ENCODE results near the gene ACSF2. TPM values are rescaled to one million over a fixed set of nuclear protein-coding genes. Genes with fewer than 3 reads are reported as not detected.

Gene ACSF2
- total and polyA plus RNA-seq, 2 donors (not counting 3 experiments of a cell fraction or from before 2014, with no cell fraction given), result 33.2 to 37.2 TPM

GRCh38 chr17:50426472-50426782, 409 bp downstream of the ACSF2 start:
- intact Hi-C loops (cut with micrococcal nuclease), result loop anchor here (2.0 kb wide), 2 partner anchors 30 to 52 kb away; partner anchors contain the start of genes LRRC59 and RSAD1
- Histone ChIP-seq H2AFZ (ENCODE audit: low read depth, low read length) (peak overlapping the region; percentile 44), H3K9me3 (replicated peaks; ENCODE audit: control insufficient read depth, insufficient read depth, low read length) (no peaks in the 10 kb centered on the region), H3K27ac (ENCODE audit: insufficient read depth, low read depth, low read length) (no peak overlapping the region), H3K4me2 (ENCODE audit: insufficient read depth, low read length) (peak overlapping the region; percentile 32), H3K79me2 (ENCODE audit: control insufficient read depth, insufficient read depth, low read length) (no peaks in the 10 kb centered on the region), H4K20me1 (replicated peaks; ENCODE audit: control insufficient read depth, extremely low read depth, insufficient read depth, low read length) (no peaks in the 10 kb centered on the region), H3K9me1 (replicated peaks; ENCODE audit: control insufficient read depth, extremely low read depth, insufficient read depth, low read length) (no peaks in the 10 kb centered on the region), H3K9ac (replicated peaks; ENCODE audit: extremely low read depth, insufficient read depth, low read length) (no peak overlapping the region), H3K36me3 (ENCODE audit: control insufficient read depth in 2 of 2, extremely low read depth in 1 of 2, insufficient read depth in 2 of 2, low read length in 2 of 2) (no peaks in the 10 kb centered on the region), H3K4me3 (replicated peaks in 1 of 3; ENCODE audit: insufficient read depth in 1 of 3, low read depth in 1 of 3, low read length in 3 of 3) (peak overlapping the region; percentile 24 to 79 (median 72)), H3K4me1 (ENCODE audit: control insufficient read depth, extremely low read depth, insufficient read depth, low read length) (peaks cover 36% of the 10 kb centered on the region), H3K27me3 (ENCODE audit: control insufficient read depth in 2 of 2, insufficient read depth in 2 of 2, low read length in 2 of 2) (no peaks in the 10 kb centered on the region)
- ChIA-PET CTCF (interaction anchor here (0.9 to 1.8 kb wide), 6 partner anchors 28 to 64 kb away, joined by 3 to 16 read pairs (median 4); partner anchors contain the start of genes LRRC59 and RSAD1), POLR2A (interaction anchor here (0.5 to 0.9 kb wide), 2 partner anchors 19 to 29 kb away, joined by 3 to 5 read pairs; partner anchors contain the start of gene LRRC59)
- FAIRE-seq (no peak), DNase-seq (ENCODE audit: low read depth, low spot score) (no peak)
- BruUV-seq (replicated peaks), result no TSS peak
- no peak for TF ChIP-seq GATA2 (IDR thresholded peaks at IDR 0.05; ENCODE audit: insufficient read depth, insufficient read length, low read depth, low read length)
- TF ChIP-seq CTCF (IDR thresholded peaks at IDR 0.05; ENCODE audit: extremely low read depth in 1 of 2, insufficient read depth in 1 of 2, low read depth in 1 of 2, low read length in 2 of 2), result no peak
- no peak for TF ChIP-seq MYC (IDR thresholded peaks at IDR 0.05; ENCODE audit: low read depth, low read length)
- TF ChIP-seq EZH2 (IDR thresholded peaks at IDR 0.05; ENCODE audit: borderline replicate concordance, low read depth, low read length, severe bottlenecking), result no peak
- no peak for TF ChIP-seq POLR2AphosphoS5 (IDR thresholded peaks at IDR 0.05; ENCODE audit: insufficient read depth, low read depth, low read length)
- TF ChIP-seq, protein P1, sequence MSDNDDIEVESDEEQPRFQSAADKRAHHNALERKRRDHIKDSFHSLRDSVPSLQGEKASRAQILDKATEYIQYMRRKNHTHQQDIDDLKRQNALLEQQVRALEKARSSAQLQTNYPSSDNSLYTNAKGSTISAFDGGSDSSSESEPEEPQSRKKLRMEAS (IDR thresholded peaks at IDR 0.05; ENCODE audit: insufficient read depth, insufficient read length), result no peak
- TF ChIP-seq JUN (IDR thresholded peaks at IDR 0.05; ENCODE audit: borderline replicate concordance, insufficient read depth, insufficient read length, low read depth), result no peak
- TF ChIP-seq FOS (IDR thresholded peaks at IDR 0.05; ENCODE audit: borderline replicate concordance, insufficient read depth, low read length), result no peak
- no peak for TF ChIP-seq POLR2A (IDR thresholded peaks at IDR 0.05; ENCODE audit: low read depth, low read length)
- dilution Hi-C loops (cut with MboI; ENCODE audit: extremely low pct_ligation_motif_present, low sequenced_read_pairs), result no loop called here

All from endothelial cell of umbilical vein (primary cell).